ENCODE measurements around the gene PHKA2. TPM values are rescaled to one million over a fixed set of nuclear protein-coding genes. Genes with fewer than 3 reads are reported as not detected.

Gene PHKA2
- total RNA-seq, 2 donors from 2014 or later: 29.3 to 55.8 TPM

- TF ChIP-seq POLR2A (IDR thresholded peaks at IDR 0.05) (no peak), POLR2AphosphoS5 (IDR thresholded peaks at IDR 0.05) (no peak), CTCF (IDR thresholded peaks at IDR 0.05) (no peak)
- DNase-seq (ENCODE audit: low spot score): no peak
- no peaks in the 10 kb centered on the region for H3K27me3 ChIP-seq (replicated peaks; ENCODE audit: insufficient read depth)
- WGBS: 71% methylated on average over 4 of the region's 4 CpGs
- intact Hi-C loops (cut with DNase I): no loop called here
- no peaks in the 10 kb centered on the region for H3K4me1 ChIP-seq (replicated peaks)
- no peak overlapping the region for H3K27ac ChIP-seq
- no peak overlapping the region for H3K4me3 ChIP-seq
- no peaks in the 10 kb centered on the region for H3K9me3 ChIP-seq
- H3K36me3 ChIP-seq: no peaks in the 10 kb centered on the region
Measured at GRCh38 chrX:18949291-18949943, 34.5 kb downstream of the PHKA2 start.

- TF ChIP-seq POLR2AphosphoS5 (IDR thresholded peaks at IDR 0.05) (no peak), CTCF (IDR thresholded peaks at IDR 0.05) (no peak), POLR2A (IDR thresholded peaks at IDR 0.05) (no peak)
- H3K36me3 ChIP-seq: no peaks in the 10 kb centered on the region
- intact Hi-C loops (cut with DNase I): no loop called here
Measured at GRCh38 chrX:18946611-18947010, 37.3 kb downstream of the PHKA2 start.

GRCh38 chrX:18946157-18946556, 37.8 kb downstream of the PHKA2 start:
- Histone ChIP-seq H3K4me1 (replicated peaks) (no peaks in the 10 kb centered on the region), H3K27me3 (replicated peaks; ENCODE audit: insufficient read depth) (no peaks in the 10 kb centered on the region), H3K9me3 (no peaks in the 10 kb centered on the region), H3K36me3 (no peaks in the 10 kb centered on the region), H3K4me3 (no peak overlapping the region), H3K27ac (no peak overlapping the region)
- WGBS: 98% methylated on average over 6 of the region's 6 CpGs
- TF ChIP-seq POLR2AphosphoS5 (IDR thresholded peaks at IDR 0.05) (no peak), POLR2A (IDR thresholded peaks at IDR 0.05) (no peak)
- intact Hi-C loops (cut with DNase I): no loop called here
- DNase-seq (ENCODE audit: low spot score): no peak

More at GRCh38 chrX:18946611-18947010, 37.3 kb downstream of the PHKA2 start:
- WGBS: 96% methylated on average over 3 of the region's 4 CpGs
- no peaks in the 10 kb centered on the region for H3K9me3 ChIP-seq
- H3K4me1 ChIP-seq (replicated peaks): no peaks in the 10 kb centered on the region
- H3K4me3 ChIP-seq: no peak overlapping the region
- no peak for DNase-seq (ENCODE audit: low spot score)
- H3K27ac ChIP-seq: no peak overlapping the region
- no peaks in the 10 kb centered on the region for H3K27me3 ChIP-seq (replicated peaks; ENCODE audit: insufficient read depth)

- Histone ChIP-seq H3K9me3 (no peaks in the 10 kb centered on the region), H3K27ac (no peak overlapping the region), H3K4me3 (no peak overlapping the region), H3K27me3 (replicated peaks; ENCODE audit: insufficient read depth) (no peaks in the 10 kb centered on the region), H3K36me3 (no peaks in the 10 kb centered on the region), H3K4me1 (replicated peaks) (no peaks in the 10 kb centered on the region)
- intact Hi-C loops (cut with DNase I): no loop called here
- TF ChIP-seq POLR2AphosphoS5 (IDR thresholded peaks at IDR 0.05) (no peak), POLR2A (IDR thresholded peaks at IDR 0.05) (no peak), CTCF (IDR thresholded peaks at IDR 0.05) (no peak)
- whole genome bisulfite sequencing: 69% methylated on average over 2 of the region's 2 CpGs
- no peak for DNase-seq (ENCODE audit: low spot score)
Measured at GRCh38 chrX:18945483-18945882, 38.4 kb downstream of the PHKA2 start.

GRCh38 chrX:18944482-18944881, 39.4 kb downstream of the PHKA2 start:
- H3K27ac ChIP-seq: no peak overlapping the region
- H3K9me3 ChIP-seq: no peaks in the 10 kb centered on the region
- H3K27me3 ChIP-seq (replicated peaks; ENCODE audit: insufficient read depth): no peaks in the 10 kb centered on the region
- no peaks in the 10 kb centered on the region for H3K36me3 ChIP-seq
- TF ChIP-seq POLR2A (IDR thresholded peaks at IDR 0.05): no peak
- TF ChIP-seq POLR2AphosphoS5 (IDR thresholded peaks at IDR 0.05): no peak
- TF ChIP-seq CTCF (IDR thresholded peaks at IDR 0.05): no peak
- WGBS: 79% methylated on average over 4 of the region's 4 CpGs
- no peak for DNase-seq (ENCODE audit: low spot score)
- no peak overlapping the region for H3K4me3 ChIP-seq
- H3K4me1 ChIP-seq (replicated peaks): no peaks in the 10 kb centered on the region
- intact Hi-C loops (cut with DNase I): no loop called here
